K562 (cell line): ENCODE data around the gene FBRS. TPM values are rescaled to one million over a fixed set of nuclear protein-coding genes. Genes with fewer than 3 reads are reported as not detected.
A peak's percentile ranks its signal among the peaks of the same experiment; 100 is the strongest.

ENCODE experiments used
- AFF4 ChIP-seq: sonication (generic); formaldehyde crosslinking; IDR thresholded peaks from 2 replicates; pipeline ENCODE4 v1.8.0; 2023; ENCODE audit warnings: mild to moderate bottlenecking, missing genetic modification reagents
- BHLHE40 ChIP-seq: IDR thresholded peaks from 2 replicates; pipeline ENCODE4 v1.6.1; 2011; ENCODE audit warnings: low read length, improper control_type of control experiment
- DPF2 ChIP-seq: fragments of 450-650 bp; IDR thresholded peaks from 2 replicates; pipeline ENCODE4 v1.6.1; 2016
- GTF2E2 ChIP-seq: fragments of 200-800 bp; sonication (Bioruptor generic); IDR thresholded peaks from 2 replicates; pipeline ENCODE4 v1.6.1; 2016; ENCODE audit warnings: missing genetic modification characterization, missing compliant biosample characterization
- HCFC1 ChIP-seq: IDR thresholded peaks from 2 replicates; pipeline ENCODE4 v1.6.1; 2012; ENCODE audit warnings: low read depth, low read length, improper control_type of control experiment
- HMG20B ChIP-seq: fragments of 250-450 bp; sonication (Bioruptor Pico); IDR thresholded peaks from 2 replicates; pipeline ENCODE4 v1.5.0; 2021; ENCODE audit warnings: mild to moderate bottlenecking
- POLR3A ChIP-seq: IDR thresholded peaks from 2 replicates; pipeline ENCODE4 v1.6.1; 2011; ENCODE audit warnings: borderline replicate concordance, mild to moderate bottlenecking, moderate library complexity; ENCODE audit not compliant: insufficient read length, insufficient read depth; ENCODE audit errors: extremely low read depth
- RHOXF2B ChIP-seq: fragments of 250-450 bp; sonication (Bioruptor Pico); conservative IDR thresholded peaks from 2 replicates; pipeline ENCODE4 v1.5.1; 2021
- SMAD3 ChIP-seq: fragments of 450-650 bp; formaldehyde crosslinking; conservative IDR thresholded peaks from 2 replicates; pipeline ENCODE4 v1.4.0; 2020; ENCODE audit warnings: mild to moderate bottlenecking
- SP2 ChIP-seq: IDR thresholded peaks from 2 replicates; pipeline ENCODE4 v1.6.1; 2011; ENCODE audit warnings: mild to moderate bottlenecking, low read depth, low read length, moderate library complexity; ENCODE audit not compliant: poor library complexity, severe bottlenecking; ENCODE audit errors: extremely low read depth
- TBL1XR1 ChIP-seq, 2 experiments: IDR thresholded peaks; 2 replicates each; pipeline ENCODE4 v1.6.1; 2012; ENCODE audit warnings: improper control_type of control experiment in 2 of 2, low read length in 2 of 2, mild to moderate bottlenecking in 1 of 2
- TEAD2 ChIP-seq: fragments of 450-650 bp; IDR thresholded peaks from 2 replicates; pipeline ENCODE4 v1.6.1; 2016; ENCODE audit warnings: missing genetic modification characterization, control low read depth, missing compliant biosample characterization
- ZNF277 ChIP-seq: fragments of 250-450 bp; sonication (Bioruptor Pico); IDR thresholded peaks from 2 replicates; pipeline ENCODE4 v1.8.0; 2022; ENCODE audit warnings: inconsistent platforms, mild to moderate bottlenecking, moderate library complexity, borderline replicate concordance
- ZNF445 ChIP-seq: fragments of 250-450 bp; sonication (Bioruptor Pico); IDR thresholded peaks from 2 replicates; pipeline ENCODE4 v1.4.0; 2020; ENCODE audit warnings: low read depth, mild to moderate bottlenecking, moderate library complexity
- polyA plus RNA-seq, 8 experiments: library from polyadenylated mRNA; depleted of rRNA in 4 of 8; stranded (reverse) in 5 of 8; unstranded in 3 of 8; fragments of >200 nt; fragmentation: Nextera tagmentation in 2 of 8; fragmentation: Illumina TruSeq in 1 of 8; extraction: Ambion mirVana in 2 of 8; extraction: Trizol in 1 of 8; gene quantifications; 2 replicates each; pipeline versions ENCODE4 v1.2.1 to v1.2.3, GENCODE V29; 2011 to 2014; ENCODE audit warnings: inconsistent platforms in 1 of 8, missing spikeins in 1 of 8
- total RNA-seq, 7 experiments: library from RNA; depleted of rRNA in 6 of 7; stranded (reverse); fragments of >200 nt in 6 of 7; fragmentation: Illumina TruSeq in 2 of 7; extraction: Trizol in 2 of 7; gene quantifications; 2 replicates each; pipeline versions ENCODE4 v1.2.1 to v1.2.3, GENCODE V29; 2011 to 2021; ENCODE audit warnings: low replicate concordance in 1 of 7
- TF ChIP-seq, protein P1 (sequence below): fragments of 450-650 bp; formaldehyde crosslinking; IDR thresholded peaks from 2 replicates; pipeline ENCODE4 v1.4.0; 2020; ENCODE audit warnings: mild to moderate bottlenecking, moderate library complexity

Gene FBRS
- total and polyA plus RNA-seq, 9 of the 15 experiments (the other 6 are each of a cell fraction or from before 2014, with no cell fraction given) = 0.32 to 59.5 (median 13.1) TPM

GRCh38 chr16:30698816-30699614 lies 40.8 kb downstream of the FBRS start, which contains the start of gene SRCAP (continued):
- TF ChIP-seq AFF4 (CRISPR knock-in tag) (peak; percentile 14; the same call in 1 of the 2 replicates), HCFC1 (peak; percentile 36), ZNF277 (CRISPR knock-in tag) (no peak), GTF2E2 (tag) (peak; percentile 74; the same call in 1 of the 2 replicates), TEAD2 (tag) (no peak), POLR3A (no peak), ZNF445 (CRISPR knock-in tag) (no peak), TBL1XR1 (IDR thresholded peaks at IDR 0.05; ENCODE audit: low read length in 2 of 2) (no peak), RHOXF2B (CRISPR knock-in tag) (no peak), DPF2 (no peak), SMAD3 (CRISPR knock-in tag) (no peak), BHLHE40 (peak; percentile 77), SP2 (no peak), HMG20B (CRISPR knock-in tag) (no peak)
- TF ChIP-seq, protein P1, sequence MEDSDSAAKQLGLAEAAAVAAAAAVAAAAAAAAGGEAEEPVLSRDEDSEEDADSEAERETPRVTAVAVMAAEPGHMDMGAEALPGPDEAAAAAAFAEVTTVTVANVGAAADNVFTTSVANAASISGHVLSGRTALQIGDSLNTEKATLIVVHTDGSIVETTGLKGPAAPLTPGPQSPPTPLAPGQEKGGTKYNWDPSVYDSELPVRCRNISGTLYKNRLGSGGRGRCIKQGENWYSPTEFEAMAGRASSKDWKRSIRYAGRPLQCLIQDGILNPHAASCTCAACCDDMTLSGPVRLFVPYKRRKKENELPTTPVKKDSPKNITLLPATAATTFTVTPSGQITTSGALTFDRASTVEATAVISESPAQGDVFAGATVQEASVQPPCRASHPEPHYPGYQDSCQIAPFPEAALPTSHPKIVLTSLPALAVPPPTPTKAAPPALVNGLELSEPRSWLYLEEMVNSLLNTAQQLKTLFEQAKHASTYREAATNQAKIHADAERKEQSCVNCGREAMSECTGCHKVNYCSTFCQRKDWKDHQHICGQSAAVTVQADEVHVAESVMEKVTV = no peak
